Fibroblast of mammary gland (primary cell): ENCODE measurements around the gene GABRB3.

Experiments used
- DNase-seq: peaks from one replicate; pipeline ENCODE4 v3.0.0-alpha.2; 2010; ENCODE audit warnings: low read depth
- H3K4me3 ChIP-seq: 2 replicates; pipeline ENCODE4 v1.5.1; 2011; ENCODE audit warnings: low read depth, mild to moderate bottlenecking, low read length, moderate library complexity; ENCODE audit not compliant: control insufficient read depth
- CTCF ChIP-seq: conservative IDR thresholded peaks from 2 replicates; pipeline ENCODE4 v1.5.1; 2011; ENCODE audit warnings: low read depth, low read length, inconsistent platforms; ENCODE audit not compliant: control insufficient read depth, insufficient read depth

Gene GABRB3

GRCh38 chr15:26670116-26670515 is 102.8 kb downstream of the GABRB3 start:
- no peak overlapping the region for H3K4me3 ChIP-seq
- no peak for TF ChIP-seq CTCF
- DNase-seq = no peak

GRCh38 chr15:26667222-26667988 is 105.5 kb downstream of the GABRB3 start:
- H3K4me3 ChIP-seq = no peak overlapping the region
- no peak for TF ChIP-seq CTCF
- no peak for DNase-seq

- no peak for DNase-seq
- no peak for TF ChIP-seq CTCF
Measured at GRCh38 chr15:26665957-26666791, 106.7 kb downstream of the GABRB3 start.

DNA sequence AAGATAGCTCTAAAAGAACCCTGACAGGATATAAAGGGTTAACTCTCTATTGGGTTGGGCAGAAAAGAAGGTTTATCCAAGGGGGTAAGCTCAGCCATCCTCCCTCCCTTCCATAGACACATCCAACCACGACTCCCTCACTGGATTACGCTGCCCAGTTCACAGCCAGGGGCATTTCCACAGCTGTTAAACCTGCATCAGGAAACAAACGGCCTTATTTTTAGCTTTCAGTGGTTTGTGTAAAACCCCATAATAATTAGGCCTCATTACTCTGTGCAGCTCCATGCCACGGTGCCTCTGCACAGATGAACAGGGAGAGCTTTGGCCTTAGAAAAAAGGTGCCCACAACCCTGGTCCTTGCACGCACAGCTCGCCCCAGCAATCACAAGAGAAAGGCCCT is 110.6 kb downstream of the GABRB3 start:
- H3K4me3 ChIP-seq = no peak overlapping the region
- no peak for TF ChIP-seq CTCF
- DNase-seq = no peak

More at GRCh38 chr15:26665957-26666791, 106.7 kb downstream of the GABRB3 start:
- H3K4me3 ChIP-seq = no peak overlapping the region

- DNase-seq = no peak
- TF ChIP-seq CTCF = no peak
- no peak overlapping the region for H3K4me3 ChIP-seq
Measured at GRCh38 chr15:26661748-26662147, 111.1 kb downstream of the GABRB3 start.

DNA sequence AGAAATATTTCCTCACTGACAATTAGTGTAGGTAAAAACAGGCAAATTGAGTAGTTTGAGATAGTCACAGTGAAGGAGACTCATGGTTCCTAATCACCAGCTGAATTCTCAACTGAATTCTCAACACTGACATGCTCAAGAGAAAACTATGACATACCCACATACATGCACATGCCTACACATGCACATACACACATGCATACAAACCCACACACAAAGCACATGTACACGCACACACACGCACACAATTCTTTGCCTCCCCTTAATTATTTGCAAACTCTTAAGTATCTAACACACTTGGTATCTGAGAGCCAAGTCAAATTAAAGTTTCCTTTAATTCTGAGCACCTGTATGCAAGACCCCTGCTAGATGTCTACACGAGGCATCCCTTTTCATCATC is 111.8 kb downstream of the GABRB3 start:
- no peak for DNase-seq
- no peak for TF ChIP-seq CTCF
- no peak overlapping the region for H3K4me3 ChIP-seq
